22Rv1 (cell line): ENCODE measurements around the gene OTUD4.
"Not testable (repeated sequence)": the region's sequence is repeated elsewhere in the genome, so short reads cannot be mapped to it uniquely, and the experiment has no call there.

Experiments
- H3K27ac ChIP-seq: fragments of 450-650 bp; 2 replicates; pipeline ENCODE4 v1.5.1; 2017
- CTCF ChIP-seq: fragments of 450-650 bp; IDR thresholded peaks from 2 replicates; pipeline ENCODE4 v1.5.1; 2017; ENCODE audit warnings: mild to moderate bottlenecking
- ZFX ChIP-seq: fragments of 450-650 bp; IDR thresholded peaks from 2 replicates; pipeline ENCODE4 v1.6.1; 2017; ENCODE audit warnings: antibody characterized with exemption, borderline replicate concordance

The OTUD4 gene

DNA sequence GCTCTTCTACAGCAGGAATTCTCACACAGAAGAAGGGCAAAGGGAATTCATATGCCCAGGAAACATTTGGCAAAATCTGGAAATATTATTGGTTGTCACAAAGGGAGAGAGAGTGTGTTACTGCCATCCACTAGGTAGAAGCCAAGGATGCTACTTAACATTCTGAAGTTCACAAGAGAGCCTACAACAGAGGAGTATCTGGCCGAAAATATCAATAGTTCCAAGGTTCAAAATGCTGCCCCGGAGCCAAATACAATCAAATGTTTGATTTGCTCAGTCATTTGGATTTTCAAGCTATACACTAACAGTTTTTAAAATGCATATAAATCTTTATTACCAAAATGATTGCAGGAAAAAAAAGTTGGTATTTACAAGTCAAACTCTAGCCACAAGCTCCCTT, 18.8 kb downstream of the OTUD4 start:
- no peak overlapping the region for H3K27ac ChIP-seq
- no peak for TF ChIP-seq CTCF
- no peak for TF ChIP-seq ZFX

DNA sequence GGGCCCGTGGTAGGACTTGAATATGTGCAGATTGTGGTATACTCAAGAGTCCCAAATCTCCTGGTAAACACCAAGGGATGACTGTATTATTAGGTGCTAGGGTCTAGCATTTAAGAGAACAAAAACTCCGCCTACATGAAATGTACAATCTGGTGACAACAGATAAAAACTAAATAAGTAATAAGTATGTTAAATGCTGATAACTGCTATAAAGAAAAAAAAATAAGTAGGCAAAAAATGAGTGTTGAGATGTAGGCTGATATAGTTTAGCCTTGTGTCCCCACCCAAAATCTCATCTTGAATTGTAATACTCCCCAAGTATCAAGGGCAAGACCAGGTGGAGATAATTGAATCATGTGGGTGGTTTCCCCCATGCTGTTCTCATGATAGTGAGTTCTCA, 23.4 kb downstream of the OTUD4 start:
- TF ChIP-seq CTCF (no peak), ZFX (no peak)
- no peak overlapping the region for H3K27ac ChIP-seq

- TF ChIP-seq CTCF, result no peak
- no peak for TF ChIP-seq ZFX
- H3K27ac ChIP-seq, result no peak overlapping the region
Measured at GRCh38 chr4:145155268-145155870, 25.0 kb downstream of the OTUD4 start.

DNA sequence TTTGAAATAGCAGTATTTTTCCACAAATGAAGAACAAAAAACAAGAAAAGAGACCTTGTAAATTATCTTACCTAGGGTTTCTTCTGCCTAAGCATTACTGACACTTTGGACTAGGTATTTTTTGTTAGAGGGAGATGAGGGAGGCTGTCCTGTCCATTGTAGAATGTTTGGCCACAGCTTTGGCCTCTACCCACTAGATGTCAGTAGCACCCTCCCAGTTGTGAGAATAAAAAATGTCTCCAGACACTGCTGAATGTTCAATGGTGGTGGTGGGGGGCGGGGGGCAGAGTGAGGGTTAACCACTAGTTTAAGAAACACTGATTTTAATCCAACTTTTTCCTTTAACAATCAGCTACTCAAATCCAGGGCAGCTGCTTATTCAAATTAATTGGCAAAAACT, 25.8 kb downstream of the OTUD4 start:
- peak; percentile 58 for TF ChIP-seq CTCF
- TF ChIP-seq ZFX, result no peak

DNA sequence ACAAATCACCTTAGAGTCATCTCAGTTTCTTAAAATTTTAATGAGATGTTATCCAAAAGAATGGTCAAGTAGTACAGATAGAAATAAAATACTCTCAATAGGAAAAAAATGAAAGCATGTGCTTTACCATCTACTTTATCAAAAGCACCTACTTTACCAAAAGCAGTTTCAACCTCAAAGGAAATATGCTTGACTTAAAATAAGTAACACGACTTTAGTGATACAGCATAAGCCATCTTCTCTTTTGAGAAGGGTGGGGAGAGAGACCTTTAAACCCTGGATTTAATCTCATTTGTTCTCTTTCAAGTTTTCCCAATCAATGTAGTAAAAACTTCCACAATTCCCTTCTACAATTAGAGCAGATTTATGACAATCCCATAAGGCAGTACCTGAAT, 26.5 kb downstream of the OTUD4 start:
- no peak overlapping the region for H3K27ac ChIP-seq
- TF ChIP-seq ZFX (no peak), CTCF (no peak)

More for the DNA sequence above, 25.8 kb downstream of the OTUD4 start:
- H3K27ac ChIP-seq, result no peak overlapping the region

- TF ChIP-seq CTCF (no peak), ZFX (no peak)
- no peak overlapping the region for H3K27ac ChIP-seq
Measured at GRCh38 chr4:145153181-145153903, 27.0 kb downstream of the OTUD4 start.

GRCh38 chr4:145148980-145149379, 31.4 kb downstream of the OTUD4 start:
- no peak overlapping the region for H3K27ac ChIP-seq
- TF ChIP-seq ZFX (no peak), CTCF (no peak)

- H3K27ac ChIP-seq, result not testable (repeated sequence)
Measured at GRCh38 chr4:145136219-145136618, 44.2 kb downstream of the OTUD4 start.
